Activated CD8-positive, alpha-beta memory T cell treated with anti-CD3 and anti-CD28 coated beads, Interleukin-2, amount 50 U/mL, for 48 hours (primary cell): ENCODE data around the gene CEACAM19.
"Not testable (repeated sequence)": the region's sequence is repeated elsewhere in the genome, so short reads cannot be mapped to it uniquely, and the experiment has no call there.

Source experiments
- DNase-seq: peaks from one replicate; pipeline ENCODE4 v3.0.0-alpha.2; 2020

CEACAM19 gene

GRCh38 chr19:44646049-44646416, 25.2 kb upstream of the CEACAM19 start:
- no peak for DNase-seq

GRCh38 chr19:44647144-44647543, 24.1 kb upstream of the CEACAM19 start:
- DNase-seq, result no peak

- no peak for DNase-seq
These were observed 22.5 kb upstream of the CEACAM19 start for GRCh38 chr19:44648631-44649251.

- DNase-seq, result no peak
These were observed 21.6 kb upstream of the CEACAM19 start for GRCh38 chr19:44649578-44650145.

DNA sequence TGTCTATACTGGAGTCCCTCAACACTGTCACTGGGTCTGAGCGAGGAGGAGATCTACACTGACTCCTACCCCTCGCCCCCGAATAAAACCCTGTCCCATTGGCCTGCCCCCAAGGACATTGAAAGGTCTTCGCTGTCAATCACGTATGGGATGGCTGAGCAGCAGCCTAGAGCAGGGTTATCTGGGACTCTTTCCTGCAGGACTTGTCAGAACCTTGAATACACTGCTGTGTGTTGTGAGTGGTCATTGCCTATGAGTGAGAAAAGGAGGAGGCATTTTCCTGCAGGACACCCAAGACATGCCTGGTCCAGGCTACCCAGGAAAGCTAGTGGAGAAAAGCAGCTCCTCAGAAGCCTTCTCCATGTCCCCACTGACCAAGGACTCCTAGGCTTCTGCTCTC, 17.9 kb upstream of the CEACAM19 start:
- DNase-seq, result no peak

- DNase-seq, result peak; percentile 81
These were observed 17.1 kb upstream of the CEACAM19 start for GRCh38 chr19:44653977-44654774.

DNA sequence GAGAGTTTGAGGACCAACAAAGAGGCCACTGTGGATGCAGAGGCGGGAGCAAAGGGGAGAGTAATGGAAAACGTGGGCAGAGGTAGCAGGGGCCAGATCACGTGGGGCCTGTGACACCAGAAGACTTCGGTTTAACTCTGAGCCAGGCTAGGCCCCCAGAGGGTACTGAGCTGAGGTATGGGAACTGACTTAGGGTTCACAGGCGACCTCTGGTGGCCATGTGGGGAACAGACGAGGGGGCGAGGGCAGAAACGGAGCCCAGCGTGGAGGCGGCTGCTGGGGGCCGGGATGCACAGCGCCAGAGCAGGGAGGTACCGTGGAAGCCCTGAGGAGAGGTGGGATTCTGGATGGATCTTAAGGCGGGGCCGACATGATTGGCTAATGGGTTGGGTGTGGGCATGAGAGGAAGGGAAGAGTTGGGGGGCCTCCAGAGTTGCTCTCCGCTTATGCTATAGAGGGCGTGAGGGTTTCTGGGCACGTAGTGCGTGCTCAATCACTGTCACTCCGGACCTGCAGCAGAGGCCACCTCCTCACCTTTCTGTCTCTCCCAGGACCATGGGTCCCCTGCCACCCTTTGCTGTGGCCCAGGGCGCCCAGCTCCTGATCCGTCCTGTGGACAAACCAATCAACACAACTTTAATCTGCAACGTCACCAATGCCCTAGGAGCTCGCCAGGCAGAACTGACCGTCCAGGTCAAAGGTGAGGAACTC, 13.9 kb upstream of the CEACAM19 start:
- peak; percentile 88 for DNase-seq

DNA sequence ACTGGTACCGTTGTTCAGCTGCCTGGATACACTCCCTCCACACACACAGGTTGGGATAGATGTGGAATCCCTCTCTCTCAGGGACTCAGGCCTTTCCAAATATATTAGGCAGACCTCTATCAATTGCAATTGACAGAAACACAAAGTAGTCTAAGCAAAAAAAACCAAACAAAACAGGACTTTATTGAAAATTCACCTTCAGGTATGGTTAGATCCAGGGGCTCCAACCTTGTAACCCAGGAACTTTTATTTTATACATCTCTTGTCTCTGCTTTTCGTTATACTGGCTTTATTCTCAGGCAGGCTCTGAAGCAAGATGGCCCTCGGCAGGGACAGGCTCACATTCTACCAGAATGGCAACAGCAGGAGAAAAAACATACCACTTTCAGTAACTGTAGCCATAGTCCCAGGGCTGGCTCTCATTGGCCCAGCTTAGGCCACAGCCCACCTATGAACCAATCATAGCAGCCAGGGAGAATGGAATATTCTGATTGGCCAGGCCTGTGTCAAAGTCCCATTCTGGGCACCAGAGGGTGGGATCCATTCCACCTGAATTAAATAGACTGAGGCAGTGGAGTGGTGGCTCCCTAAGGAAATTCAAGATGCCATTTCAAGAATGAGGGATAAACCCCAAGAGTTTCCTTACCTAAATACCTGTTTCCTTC, 13.1 kb upstream of the CEACAM19 start:
- DNase-seq, result no peak

DNA sequence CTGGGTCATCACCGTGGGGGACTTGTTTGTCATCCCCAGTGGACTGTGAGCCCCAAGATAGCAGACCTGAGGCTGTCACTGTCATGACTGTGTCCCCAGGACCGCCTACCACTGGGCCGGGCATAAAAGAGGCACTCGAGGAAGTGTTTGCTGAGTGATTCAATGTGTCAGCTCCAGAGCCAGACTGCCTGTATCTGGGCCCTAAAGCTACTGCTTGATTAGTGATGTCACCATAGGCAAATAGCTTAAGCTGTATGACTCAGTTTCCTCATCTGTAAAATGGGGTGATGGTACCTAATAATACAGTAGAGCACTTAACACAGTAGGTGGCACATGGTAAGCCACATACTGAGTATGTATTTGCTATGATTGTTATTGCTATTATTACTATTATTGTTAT, 11.2 kb upstream of the CEACAM19 start:
- no peak for DNase-seq

GRCh38 chr19:44661205-44661604, 10.1 kb upstream of the CEACAM19 start:
- no peak for DNase-seq

DNA sequence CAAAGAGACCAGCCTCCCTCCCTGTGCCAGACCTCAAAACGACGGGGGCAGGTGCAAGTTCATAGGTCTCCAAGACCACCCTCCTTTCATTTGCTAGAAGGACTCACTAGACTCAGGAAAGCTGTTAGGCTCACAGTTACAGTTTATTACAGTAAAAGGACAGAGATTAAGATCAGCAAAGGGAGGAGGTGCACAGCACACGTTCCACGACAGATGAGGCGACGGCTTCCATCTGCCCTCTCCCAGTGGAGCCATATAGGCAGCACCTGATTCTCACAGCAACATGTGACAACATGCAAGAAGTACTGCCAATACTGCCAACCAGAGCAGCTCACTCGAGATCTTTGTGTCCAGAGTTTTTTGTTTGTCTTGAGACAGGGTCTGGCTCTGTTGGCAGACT, 9.4 kb upstream of the CEACAM19 start:
- DNase-seq, result no peak

DNA sequence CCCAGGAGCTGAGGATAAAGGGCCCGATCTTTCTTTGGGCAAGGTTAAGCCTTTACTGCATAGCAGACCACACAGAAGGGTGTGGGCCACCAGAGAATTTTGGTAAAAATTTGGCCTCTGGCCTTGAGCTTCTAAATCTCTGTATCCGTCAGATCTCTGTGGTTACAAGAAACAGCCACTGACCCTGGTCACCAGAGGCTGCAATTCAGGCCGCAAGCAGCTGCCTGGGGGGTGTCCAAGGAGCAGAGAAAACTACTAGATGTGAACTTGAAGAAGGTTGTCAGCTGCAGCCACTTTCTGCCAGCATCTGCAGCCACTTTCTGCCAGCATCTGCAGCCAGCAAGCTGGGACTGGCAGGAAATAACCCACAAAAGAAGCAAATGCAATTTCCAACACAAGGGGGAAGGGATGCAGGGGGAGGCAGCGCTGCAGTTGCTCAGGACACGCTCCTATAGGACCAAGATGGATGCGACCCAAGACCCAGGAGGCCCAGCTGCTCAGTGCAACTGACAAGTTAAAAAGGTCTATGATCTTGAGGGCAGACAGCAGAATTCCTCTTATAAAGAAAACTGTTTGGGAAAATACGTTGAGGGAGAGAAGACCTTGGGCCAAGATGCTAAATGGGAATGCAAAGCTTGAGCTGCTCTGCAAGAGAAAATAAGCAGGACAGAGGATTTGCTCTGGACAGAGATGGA, 8.4 kb upstream of the CEACAM19 start:
- no peak for DNase-seq

DNA sequence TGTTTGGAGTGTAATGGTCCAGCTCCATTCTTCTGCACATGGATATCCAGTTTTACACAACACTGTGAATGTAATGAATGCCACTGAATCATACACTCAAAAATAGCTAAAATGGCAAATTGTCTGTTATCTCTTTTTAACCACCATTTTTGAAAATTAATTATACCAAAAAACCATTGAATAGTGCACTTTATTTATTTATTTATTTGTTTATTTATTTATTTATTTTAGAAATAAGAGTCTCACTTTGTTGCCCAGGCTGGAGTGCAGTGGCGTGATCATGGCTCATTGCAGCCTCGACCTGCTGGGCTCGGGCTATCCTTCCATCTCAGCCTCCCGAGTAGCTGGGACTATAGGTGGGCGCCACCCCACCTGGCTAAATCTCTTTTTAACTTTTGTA, 7.3 kb upstream of the CEACAM19 start:
- DNase-seq, result no peak

DNA sequence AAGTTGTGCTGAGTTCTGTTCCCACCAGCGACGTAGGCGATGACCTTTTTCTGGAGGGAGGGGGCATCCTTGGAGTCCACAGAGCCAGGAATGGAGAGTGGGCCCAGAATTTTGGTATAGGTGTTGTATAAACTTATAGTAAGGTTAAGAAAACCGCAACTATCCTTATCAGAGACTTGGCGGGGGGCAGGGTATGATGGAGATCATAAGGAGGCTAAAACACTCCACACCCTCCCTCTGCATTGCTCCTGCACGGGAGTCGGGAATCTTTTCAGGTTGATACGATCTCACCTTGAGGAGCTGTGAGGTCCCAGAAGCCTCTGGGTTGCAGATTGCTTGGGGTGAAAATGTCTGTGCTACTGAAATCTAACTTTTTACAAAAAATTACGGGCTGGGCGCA, 6.3 kb upstream of the CEACAM19 start:
- DNase-seq, result no peak

- no peak for DNase-seq
These were observed 4.3 kb upstream of the CEACAM19 start for GRCh38 chr19:44666852-44667556.

- no peak for DNase-seq
These were observed 2.1 kb upstream of the CEACAM19 start for GRCh38 chr19:44668985-44669764.

GRCh38 chr19:44670027-44670426, 1.3 kb upstream of the CEACAM19 start:
- DNase-seq, result not testable (repeated sequence)

DNA sequence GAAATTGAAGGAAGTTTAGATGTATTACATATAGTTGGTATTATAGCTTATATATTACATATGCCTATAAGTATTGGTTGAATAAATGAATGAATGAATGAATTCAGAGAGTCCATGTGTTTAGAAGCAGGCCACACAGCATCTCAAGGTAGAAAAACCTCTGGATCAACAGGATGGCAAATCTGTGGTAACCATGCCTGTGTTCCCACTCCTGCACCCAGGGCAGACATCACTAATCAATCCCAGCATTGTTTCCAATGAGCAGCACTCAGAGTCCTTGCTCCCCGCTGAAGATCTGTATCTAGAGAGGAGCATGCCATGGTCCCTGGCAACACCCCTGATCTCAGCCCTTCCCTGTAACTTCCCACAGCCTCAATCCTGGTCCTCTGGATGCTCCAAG, 944 bp downstream of the CEACAM19 start:
- DNase-seq, result no peak

DNA sequence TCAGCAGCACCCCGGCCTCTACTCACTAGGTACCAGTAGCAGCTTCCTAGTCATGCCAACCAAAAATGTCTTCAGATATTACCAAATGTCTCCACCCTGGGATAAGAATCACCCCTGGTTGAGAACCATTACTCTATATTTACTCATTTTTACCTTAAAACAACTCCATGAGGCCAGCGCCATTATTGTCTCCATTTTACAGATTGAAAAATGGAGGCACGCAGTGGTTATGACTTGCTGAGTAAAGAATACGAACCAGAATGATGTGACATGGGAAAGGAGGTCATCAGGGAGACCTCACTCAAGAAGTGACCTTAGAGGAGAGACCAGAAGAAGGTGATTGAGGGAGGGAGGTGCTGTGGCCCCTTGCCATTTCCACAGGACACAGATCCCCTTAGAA, 2.2 kb downstream of the CEACAM19 start:
- no peak for DNase-seq

DNA sequence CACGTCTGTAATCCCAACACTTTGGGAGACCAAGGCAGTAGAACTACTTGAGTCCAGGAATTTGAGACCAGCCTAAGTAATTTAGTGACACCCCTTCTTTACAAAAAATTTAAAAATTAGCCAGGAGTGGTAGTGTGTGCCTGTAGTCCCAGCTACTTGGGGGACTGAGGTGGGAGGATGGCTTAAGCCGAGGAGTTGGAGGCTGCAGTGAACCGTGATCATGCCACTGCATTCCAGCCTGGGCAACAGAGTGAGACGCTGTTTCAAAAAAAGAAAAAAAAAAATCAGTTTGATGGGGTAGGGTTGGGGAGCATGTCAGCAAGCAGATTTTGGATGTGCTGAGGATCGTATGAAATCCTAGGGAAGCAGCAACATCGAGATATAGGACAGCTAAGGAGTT, 4.2 kb downstream of the CEACAM19 start:
- DNase-seq, result no peak
